Measurements from ENCODE around the gene LAMA3.

LAMA3 gene

DNA sequence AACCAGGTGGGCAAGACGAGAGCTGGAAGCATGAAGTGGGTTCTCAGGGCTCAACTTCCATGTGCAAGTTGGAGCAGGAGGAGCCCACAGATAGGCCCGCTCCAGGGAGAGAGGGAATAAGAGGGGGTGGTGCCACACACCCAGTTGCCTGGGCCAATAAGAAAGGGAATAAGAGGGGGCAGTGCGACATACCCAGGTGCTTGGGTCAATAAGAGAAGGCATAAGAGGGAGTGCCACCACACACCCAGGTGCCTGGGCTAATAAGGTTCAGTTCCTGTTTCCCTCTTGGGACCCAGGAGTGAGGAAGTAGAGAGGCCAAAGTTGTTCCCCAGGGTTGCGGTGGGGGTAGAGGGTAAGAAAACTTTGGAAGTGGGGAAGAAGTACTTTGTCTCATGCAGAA lies 127.5 kb downstream of the LAMA3 start:
- H3K9ac ChIP-seq (ENCODE audit: low read depth, low read length): no peak overlapping the region
- ATAC-seq (ENCODE audit: insufficient read depth, low read depth) (no peak), DNase-seq (no peak)
- H3K4me2 ChIP-seq (ENCODE audit: insufficient read depth, low read length): no peak overlapping the region
- H3K4me1 ChIP-seq (ENCODE audit: insufficient read depth, low read length): no peaks in the 10 kb centered on the region
- no peak for TF ChIP-seq EZH2 (IDR thresholded peaks at IDR 0.05; ENCODE audit: borderline replicate concordance, low read depth, low read length, severe bottlenecking)
- TF ChIP-seq, protein P1, sequence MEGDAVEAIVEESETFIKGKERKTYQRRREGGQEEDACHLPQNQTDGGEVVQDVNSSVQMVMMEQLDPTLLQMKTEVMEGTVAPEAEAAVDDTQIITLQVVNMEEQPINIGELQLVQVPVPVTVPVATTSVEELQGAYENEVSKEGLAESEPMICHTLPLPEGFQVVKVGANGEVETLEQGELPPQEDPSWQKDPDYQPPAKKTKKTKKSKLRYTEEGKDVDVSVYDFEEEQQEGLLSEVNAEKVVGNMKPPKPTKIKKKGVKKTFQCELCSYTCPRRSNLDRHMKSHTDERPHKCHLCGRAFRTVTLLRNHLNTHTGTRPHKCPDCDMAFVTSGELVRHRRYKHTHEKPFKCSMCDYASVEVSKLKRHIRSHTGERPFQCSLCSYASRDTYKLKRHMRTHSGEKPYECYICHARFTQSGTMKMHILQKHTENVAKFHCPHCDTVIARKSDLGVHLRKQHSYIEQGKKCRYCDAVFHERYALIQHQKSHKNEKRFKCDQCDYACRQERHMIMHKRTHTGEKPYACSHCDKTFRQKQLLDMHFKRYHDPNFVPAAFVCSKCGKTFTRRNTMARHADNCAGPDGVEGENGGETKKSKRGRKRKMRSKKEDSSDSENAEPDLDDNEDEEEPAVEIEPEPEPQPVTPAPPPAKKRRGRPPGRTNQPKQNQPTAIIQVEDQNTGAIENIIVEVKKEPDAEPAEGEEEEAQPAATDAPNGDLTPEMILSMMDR (IDR thresholded peaks at IDR 0.05; ENCODE audit: borderline replicate concordance, extremely low read depth, low read length, poor library complexity, severe bottlenecking): no peak
- H4K20me1 ChIP-seq (ENCODE audit: insufficient read depth, low read length): no peaks in the 10 kb centered on the region
- H3K27ac ChIP-seq (ENCODE audit: low read length): no peak overlapping the region
- no peak overlapping the region for H2AFZ ChIP-seq (ENCODE audit: low read depth, low read length)
- no peaks in the 10 kb centered on the region for H3K79me2 ChIP-seq (ENCODE audit: insufficient read depth, low read length)
- H3K27me3 ChIP-seq (ENCODE audit: insufficient read depth, low read length, poor library complexity): no peaks in the 10 kb centered on the region
- no peak overlapping the region for H3K4me3 ChIP-seq (ENCODE audit: low read depth in 1 of 2, low read length in 2 of 2)
- no peaks in the 10 kb centered on the region for H3K9me3 ChIP-seq (ENCODE audit: insufficient read depth, low read length, severe bottlenecking)
- H3K36me3 ChIP-seq (ENCODE audit: insufficient read depth, low read length): no peaks in the 10 kb centered on the region

DNA sequence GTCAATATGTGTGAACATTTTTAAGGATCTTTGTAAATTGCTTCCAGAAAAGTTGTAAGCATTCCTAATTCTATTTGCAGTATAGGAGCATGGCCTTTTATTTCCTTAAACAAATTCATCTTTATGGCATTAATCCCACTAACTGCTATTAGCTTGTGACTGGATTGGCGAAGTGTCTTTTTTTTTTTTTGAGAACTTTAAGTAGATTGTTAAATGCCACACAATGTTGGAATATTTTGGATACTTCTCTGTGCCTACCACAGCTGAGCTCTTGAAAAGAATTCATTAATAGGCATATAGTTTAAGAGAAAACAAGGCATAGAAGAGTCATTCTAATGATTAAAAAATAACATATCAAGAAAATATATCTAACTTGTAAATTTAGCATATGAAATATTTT lies 129.7 kb downstream of the LAMA3 start:
- Histone ChIP-seq H2AFZ (ENCODE audit: low read depth, low read length) (no peak overlapping the region), H3K9me3 (ENCODE audit: insufficient read depth, low read length, severe bottlenecking) (no peaks in the 10 kb centered on the region), H3K4me2 (ENCODE audit: insufficient read depth, low read length) (no peak overlapping the region), H4K20me1 (ENCODE audit: insufficient read depth, low read length) (no peaks in the 10 kb centered on the region), H3K27me3 (ENCODE audit: insufficient read depth, low read length, poor library complexity) (no peaks in the 10 kb centered on the region), H3K4me1 (ENCODE audit: insufficient read depth, low read length) (no peaks in the 10 kb centered on the region), H3K9ac (ENCODE audit: low read depth, low read length) (no peak overlapping the region), H3K27ac (ENCODE audit: low read length) (no peak overlapping the region), H3K79me2 (ENCODE audit: insufficient read depth, low read length) (no peaks in the 10 kb centered on the region), H3K36me3 (ENCODE audit: insufficient read depth, low read length) (no peaks in the 10 kb centered on the region), H3K4me3 (ENCODE audit: low read depth in 1 of 2, low read length in 2 of 2) (no peak overlapping the region)
- no peak for ATAC-seq (ENCODE audit: insufficient read depth, low read depth)
- TF ChIP-seq EZH2 (IDR thresholded peaks at IDR 0.05; ENCODE audit: borderline replicate concordance, low read depth, low read length, severe bottlenecking): no peak
- TF ChIP-seq, protein P1 (IDR thresholded peaks at IDR 0.05; ENCODE audit: borderline replicate concordance, extremely low read depth, low read length, poor library complexity, severe bottlenecking): no peak
- DNase-seq: no peak

DNA sequence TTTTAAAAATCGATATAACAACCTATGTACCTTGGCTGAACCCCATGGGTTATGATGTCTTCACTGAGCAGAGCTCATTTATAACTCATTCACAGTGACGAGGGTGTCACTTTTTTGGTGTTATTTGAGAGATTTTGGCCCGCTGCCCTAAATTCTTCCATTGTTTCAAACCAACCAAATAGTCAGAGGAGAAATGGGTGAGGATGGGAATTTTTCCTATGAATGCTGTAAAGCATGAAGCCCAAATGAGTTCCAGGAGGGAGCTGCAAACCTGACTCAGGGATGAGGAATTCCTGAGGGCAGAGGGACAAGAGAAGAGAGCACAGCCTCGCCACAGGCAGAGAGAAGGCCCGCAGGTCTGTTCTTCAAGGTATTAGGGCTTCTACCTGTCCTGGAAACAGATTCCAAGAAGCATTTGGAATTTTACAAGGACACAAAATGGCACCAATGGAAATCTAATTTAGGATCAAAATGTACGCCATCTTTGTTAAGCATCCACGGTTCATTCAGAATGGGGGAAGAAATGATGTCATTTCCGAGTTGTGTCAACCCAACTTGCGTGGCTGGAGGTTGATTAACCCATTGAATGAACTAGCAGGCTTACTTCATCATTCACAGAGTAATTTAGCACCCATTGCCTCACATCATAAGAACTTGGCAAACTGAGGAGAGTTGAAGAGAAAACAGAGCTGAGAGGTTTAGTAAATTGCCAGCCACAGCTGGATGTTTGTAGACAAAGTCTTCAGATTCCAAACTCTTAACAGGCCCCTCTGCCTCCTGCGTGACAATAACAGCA lies 133.5 kb downstream of the LAMA3 start:
- no peak overlapping the region for H3K4me3 ChIP-seq (ENCODE audit: low read depth in 1 of 2, low read length in 2 of 2)
- no peaks in the 10 kb centered on the region for H4K20me1 ChIP-seq (ENCODE audit: insufficient read depth, low read length)
- DNase-seq (no peak), ATAC-seq (ENCODE audit: insufficient read depth, low read depth) (no peak)
- H3K4me1 ChIP-seq (ENCODE audit: insufficient read depth, low read length): peaks cover 17% of the 10 kb centered on the region
- no peak overlapping the region for H3K27ac ChIP-seq (ENCODE audit: low read length)
- TF ChIP-seq, protein P1 (IDR thresholded peaks at IDR 0.05; ENCODE audit: borderline replicate concordance, extremely low read depth, low read length, poor library complexity, severe bottlenecking): no peak
- no peak for TF ChIP-seq EZH2 (IDR thresholded peaks at IDR 0.05; ENCODE audit: borderline replicate concordance, low read depth, low read length, severe bottlenecking)
- H3K9ac ChIP-seq (ENCODE audit: low read depth, low read length): no peak overlapping the region
- no peak overlapping the region for H2AFZ ChIP-seq (ENCODE audit: low read depth, low read length)
- no peaks in the 10 kb centered on the region for H3K79me2 ChIP-seq (ENCODE audit: insufficient read depth, low read length)
- H3K9me3 ChIP-seq (ENCODE audit: insufficient read depth, low read length, severe bottlenecking): no peaks in the 10 kb centered on the region
- no peaks in the 10 kb centered on the region for H3K36me3 ChIP-seq (ENCODE audit: insufficient read depth, low read length)
- no peak overlapping the region for H3K4me2 ChIP-seq (ENCODE audit: insufficient read depth, low read length)
- no peaks in the 10 kb centered on the region for H3K27me3 ChIP-seq (ENCODE audit: insufficient read depth, low read length, poor library complexity)

Measured in DND-41 (cell line).